Ishikawa (cell line): ENCODE data around the gene FAM200C.

Source experiments
- CEBPB ChIP-seq: IDR thresholded peaks from 2 replicates; pipeline ENCODE4 v1.6.1; 2012
- EP300 ChIP-seq: IDR thresholded peaks from 2 replicates; pipeline ENCODE4 v1.6.1; 2012; ENCODE audit warnings: borderline replicate concordance
- MAX ChIP-seq: IDR thresholded peaks from 2 replicates; pipeline ENCODE4 v1.6.1; 2012
- RAD21 ChIP-seq: IDR thresholded peaks from 2 replicates; pipeline ENCODE4 v1.6.1; 2012; ENCODE audit warnings: low read depth
- TAF1 ChIP-seq: IDR thresholded peaks from 2 replicates; pipeline ENCODE4 v1.6.1; 2012; ENCODE audit warnings: low read depth, mild to moderate bottlenecking
- USF1 ChIP-seq: IDR thresholded peaks from 2 replicates; pipeline ENCODE4 v1.6.1; 2012
- YY1 ChIP-seq: IDR thresholded peaks from 2 replicates; pipeline ENCODE4 v1.6.1; 2012; ENCODE audit warnings: low read depth

GRCh38 chr5:160445751-160446150 lies 45.9 kb upstream of the FAM200C start:
- TF ChIP-seq EP300 (no peak), YY1 (no peak), RAD21 (no peak), CEBPB (no peak), MAX (no peak), USF1 (no peak), TAF1 (no peak)
